ENCODE data around the gene ADAMTS14. TPM values are rescaled to one million over a fixed set of nuclear protein-coding genes. Genes with fewer than 3 reads are reported as not detected.

Gene ADAMTS14
- total RNA-seq, 2 donors from 2014 or later = 0.33 TPM; not detected in 1

DNA sequence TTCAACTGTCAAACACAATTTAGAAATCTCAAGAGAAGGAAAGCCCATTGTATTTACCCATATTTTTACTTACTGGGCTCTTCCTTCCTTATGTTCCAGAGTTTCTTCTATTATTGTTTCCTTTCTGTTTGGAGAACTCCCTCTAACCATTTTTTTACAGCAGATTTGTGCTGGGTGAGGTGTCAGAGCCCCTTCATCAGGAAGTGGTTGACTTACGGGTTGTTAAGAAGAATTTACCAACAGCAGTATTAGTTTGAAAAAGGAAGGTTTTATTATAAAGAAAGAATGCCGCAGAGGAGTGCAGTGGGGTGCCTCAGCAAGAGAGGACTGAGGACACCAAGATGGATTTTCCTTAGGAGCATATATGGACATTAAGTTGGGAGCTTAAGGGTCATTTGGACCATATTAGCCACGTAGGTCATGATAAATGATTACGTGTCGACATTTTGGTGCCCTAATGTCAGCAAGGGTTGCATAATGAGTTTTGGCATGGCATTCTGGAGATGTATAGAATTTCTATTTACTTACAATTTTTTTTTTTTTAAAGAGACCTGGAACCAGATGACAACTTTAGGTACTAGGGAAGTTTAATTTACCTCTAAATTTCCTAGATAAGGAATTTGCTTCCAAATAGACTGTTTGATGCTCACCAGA lies 119.2 kb downstream of the ADAMTS14 start:
- Histone ChIP-seq H3K4me3 (no peak overlapping the region), H3K36me3 (replicated peaks in 1 of 2; ENCODE audit: insufficient read depth in 1 of 2, low read depth in 2 of 2) (no peaks in the 10 kb centered on the region), H3K9me3 (no peaks in the 10 kb centered on the region), H3K4me1 (no peaks in the 10 kb centered on the region), H3K27me3 (no peaks in the 10 kb centered on the region), H3K27ac (no peak overlapping the region)
- TF ChIP-seq POLR2A (IDR thresholded peaks at IDR 0.05) = no peak
- TF ChIP-seq, protein P1, sequence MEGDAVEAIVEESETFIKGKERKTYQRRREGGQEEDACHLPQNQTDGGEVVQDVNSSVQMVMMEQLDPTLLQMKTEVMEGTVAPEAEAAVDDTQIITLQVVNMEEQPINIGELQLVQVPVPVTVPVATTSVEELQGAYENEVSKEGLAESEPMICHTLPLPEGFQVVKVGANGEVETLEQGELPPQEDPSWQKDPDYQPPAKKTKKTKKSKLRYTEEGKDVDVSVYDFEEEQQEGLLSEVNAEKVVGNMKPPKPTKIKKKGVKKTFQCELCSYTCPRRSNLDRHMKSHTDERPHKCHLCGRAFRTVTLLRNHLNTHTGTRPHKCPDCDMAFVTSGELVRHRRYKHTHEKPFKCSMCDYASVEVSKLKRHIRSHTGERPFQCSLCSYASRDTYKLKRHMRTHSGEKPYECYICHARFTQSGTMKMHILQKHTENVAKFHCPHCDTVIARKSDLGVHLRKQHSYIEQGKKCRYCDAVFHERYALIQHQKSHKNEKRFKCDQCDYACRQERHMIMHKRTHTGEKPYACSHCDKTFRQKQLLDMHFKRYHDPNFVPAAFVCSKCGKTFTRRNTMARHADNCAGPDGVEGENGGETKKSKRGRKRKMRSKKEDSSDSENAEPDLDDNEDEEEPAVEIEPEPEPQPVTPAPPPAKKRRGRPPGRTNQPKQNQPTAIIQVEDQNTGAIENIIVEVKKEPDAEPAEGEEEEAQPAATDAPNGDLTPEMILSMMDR (IDR thresholded peaks at IDR 0.05) = no peak
- ATAC-seq = no peak
- intact Hi-C loops (cut with DNase I) = no loop called here
- WGBS, 2 donors = 40 to 61% methylated on average over 5 of the region's 5 CpGs
- no peak for DNase-seq

DNA sequence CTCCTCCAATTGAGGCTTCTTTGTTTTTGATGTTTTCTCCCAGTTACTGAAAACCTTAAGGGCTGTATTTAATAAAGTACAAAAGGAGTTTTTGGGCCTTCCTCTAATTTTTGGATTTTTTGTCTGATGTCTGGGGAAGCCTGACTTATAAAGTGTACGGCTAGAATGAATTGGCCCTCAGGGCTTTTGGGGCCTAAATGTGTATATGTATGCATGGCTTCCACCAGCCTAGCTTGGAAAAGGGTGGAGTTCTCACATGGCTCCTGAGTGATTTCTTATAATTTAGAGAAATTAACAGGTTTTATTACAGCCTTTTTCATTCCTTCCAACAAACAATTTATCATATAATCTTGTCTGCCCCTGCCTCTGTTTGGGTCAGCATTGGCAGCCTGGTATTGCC lies 123.3 kb downstream of the ADAMTS14 start:
- WGBS, 2 donors = 92 to 95% methylated on average over 1 of the region's 1 CpG
- intact Hi-C loops (cut with DNase I) = no loop called here
- Histone ChIP-seq H3K4me1 (no peaks in the 10 kb centered on the region), H3K27me3 (no peaks in the 10 kb centered on the region), H3K9me3 (no peaks in the 10 kb centered on the region), H3K4me3 (no peak overlapping the region), H3K27ac (no peak overlapping the region), H3K36me3 (replicated peaks in 1 of 2; ENCODE audit: insufficient read depth in 1 of 2, low read depth in 2 of 2) (no peaks in the 10 kb centered on the region)
- TF ChIP-seq, protein P1 (IDR thresholded peaks at IDR 0.05) = no peak
- TF ChIP-seq POLR2A (IDR thresholded peaks at IDR 0.05) = no peak
- DNase-seq = no peak
- ATAC-seq = no peak

DNA sequence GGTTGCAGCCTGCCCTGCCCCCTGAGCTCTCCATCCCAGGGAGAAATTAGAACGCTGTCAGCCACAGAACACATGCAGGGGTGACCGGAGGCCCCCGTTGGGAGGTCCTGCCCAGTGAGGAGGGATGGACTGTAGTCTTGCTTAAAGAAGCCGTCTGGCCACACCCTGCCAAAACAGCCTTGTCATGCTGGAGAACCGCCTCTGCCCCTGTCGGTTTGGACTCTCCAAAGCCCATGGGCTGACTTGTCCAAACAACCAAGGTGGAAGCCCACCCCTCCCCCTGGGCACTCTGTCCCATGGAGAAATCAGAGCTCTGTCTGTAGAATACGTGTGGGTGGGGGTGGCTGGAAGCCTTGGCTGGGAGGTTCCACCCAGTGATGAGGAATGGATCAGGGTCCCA lies 125.5 kb downstream of the ADAMTS14 start:
- Histone ChIP-seq H3K27ac (no peak overlapping the region), H3K4me3 (no peak overlapping the region), H3K27me3 (no peaks in the 10 kb centered on the region), H3K36me3 (replicated peaks in 1 of 2; ENCODE audit: insufficient read depth in 1 of 2, low read depth in 2 of 2) (no peaks in the 10 kb centered on the region), H3K4me1 (no peaks in the 10 kb centered on the region), H3K9me3 (no peaks in the 10 kb centered on the region)
- 70 to 72% methylated on average over 7 of the region's 7 CpGs for WGBS, 2 donors
- DNase-seq = no peak
- intact Hi-C loops (cut with DNase I) = no loop called here
- ATAC-seq = no peak
- no peak for TF ChIP-seq POLR2A (IDR thresholded peaks at IDR 0.05)
- TF ChIP-seq, protein P1 (IDR thresholded peaks at IDR 0.05) = no peak

GRCh38 chr10:70799124-70799523 lies 126.8 kb downstream of the ADAMTS14 start:
- WGBS, 2 donors = 53 to 74% methylated on average over 5 of the region's 5 CpGs
- Histone ChIP-seq H3K4me3 (no peak overlapping the region), H3K36me3 (replicated peaks in 1 of 2; ENCODE audit: insufficient read depth in 1 of 2, low read depth in 2 of 2) (no peaks in the 10 kb centered on the region), H3K27ac (no peak overlapping the region), H3K9me3 (no peaks in the 10 kb centered on the region), H3K4me1 (peaks cover 8% of the 10 kb centered on the region), H3K27me3 (no peaks in the 10 kb centered on the region)
- TF ChIP-seq, protein P1 (IDR thresholded peaks at IDR 0.05) = no peak
- no peak for TF ChIP-seq POLR2A (IDR thresholded peaks at IDR 0.05)
- ATAC-seq (no peak), DNase-seq (no peak)
- intact Hi-C loops (cut with DNase I) = no loop called here

- DNase-seq = no peak
- H3K4me3 ChIP-seq = no peak overlapping the region
- no peaks in the 10 kb centered on the region for H3K9me3 ChIP-seq
- no peaks in the 10 kb centered on the region for H3K36me3 ChIP-seq (replicated peaks in 1 of 2; ENCODE audit: insufficient read depth in 1 of 2, low read depth in 2 of 2)
- no peaks in the 10 kb centered on the region for H3K27me3 ChIP-seq
- ATAC-seq = no peak
- no peak overlapping the region for H3K27ac ChIP-seq
- 83 to 85% methylated on average over 1 of the region's 1 CpG for WGBS, 2 donors
- no peak for TF ChIP-seq POLR2A (IDR thresholded peaks at IDR 0.05)
- TF ChIP-seq, protein P1 (IDR thresholded peaks at IDR 0.05) = no peak
- H3K4me1 ChIP-seq = peaks cover 8% of the 10 kb centered on the region
- intact Hi-C loops (cut with DNase I) = no loop called here
Observed at GRCh38 chr10:70801854-70802253, 129.5 kb downstream of the ADAMTS14 start.

Data from body of pancreas (tissue), 4 donors.